NCI-H2196 (cell line): ENCODE results near the gene OMG.
"Not testable (repeated sequence)": the region's sequence is repeated elsewhere in the genome, so short reads cannot be mapped to it uniquely, and the experiment has no call there.

ENCODE experiments used
- DNase-seq: peaks from one replicate; lab custom pipeline; 2025; ENCODE audit not compliant: unreplicated experiment; lab: John Stamatoyannopoulos, UW

Gene OMG

GRCh38 chr17:31308372-31309334, 11.6 kb upstream of the OMG start:
- DNase-seq = no peak

DNA sequence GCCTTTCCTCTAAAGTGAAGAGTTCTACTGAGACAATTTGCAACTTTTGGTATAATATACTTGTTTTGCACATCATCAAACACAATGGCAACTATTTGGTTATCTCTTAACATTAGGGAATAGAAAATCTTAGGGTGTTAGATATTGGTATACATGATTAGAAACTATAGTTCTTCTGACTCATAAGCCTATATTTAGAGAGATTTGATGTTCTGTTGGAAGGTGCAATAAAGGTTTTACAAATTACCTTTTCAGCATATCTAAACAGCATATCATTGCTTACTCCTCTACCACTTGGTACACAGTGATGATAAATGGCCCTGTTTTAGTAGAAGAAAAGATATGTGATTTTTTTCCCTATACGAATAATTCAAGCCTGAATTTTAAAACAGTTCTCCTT, 10.6 kb upstream of the OMG start:
- no peak for DNase-seq

DNA sequence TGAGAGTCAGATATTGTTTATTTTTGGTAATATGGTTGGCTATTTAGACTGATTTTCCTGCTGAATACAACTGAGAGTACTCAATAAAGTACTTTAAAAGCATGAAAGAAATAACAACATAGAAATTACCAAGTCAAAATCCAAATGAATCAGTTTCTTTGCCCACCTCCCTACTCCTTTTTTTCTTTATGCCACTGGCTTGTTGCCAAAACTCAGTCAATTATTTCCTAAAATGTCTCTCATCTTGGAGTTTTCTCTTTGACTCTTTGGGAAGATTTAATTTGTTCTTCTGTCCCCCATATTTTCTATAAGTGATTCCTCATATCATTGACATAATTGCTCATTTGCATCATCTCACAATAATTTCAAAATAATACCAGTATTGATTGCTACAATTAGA, 2.6 kb upstream of the OMG start:
- no peak for DNase-seq

DNA sequence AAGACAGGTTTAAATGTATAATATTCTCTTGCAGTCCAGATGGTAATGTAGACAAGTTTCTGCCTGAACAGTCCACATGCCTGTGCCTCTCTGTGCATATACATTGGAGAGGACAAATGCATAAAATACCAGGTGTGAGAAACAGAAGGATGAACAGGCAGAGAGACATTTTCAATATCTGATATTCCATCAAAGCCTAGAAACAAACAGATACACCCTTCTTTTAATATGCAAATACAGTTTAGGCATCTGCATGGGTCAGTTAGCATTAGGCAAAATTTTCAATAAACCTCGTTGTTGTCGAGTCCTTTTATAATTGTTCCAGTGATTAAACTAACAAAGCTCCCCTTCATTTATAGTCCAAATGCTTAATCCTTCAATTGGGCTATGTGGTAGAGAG, 897 bp downstream of the OMG start:
- no peak for DNase-seq

GRCh38 chr17:31295489-31295871, 1.6 kb downstream of the OMG start:
- no peak for DNase-seq

DNA sequence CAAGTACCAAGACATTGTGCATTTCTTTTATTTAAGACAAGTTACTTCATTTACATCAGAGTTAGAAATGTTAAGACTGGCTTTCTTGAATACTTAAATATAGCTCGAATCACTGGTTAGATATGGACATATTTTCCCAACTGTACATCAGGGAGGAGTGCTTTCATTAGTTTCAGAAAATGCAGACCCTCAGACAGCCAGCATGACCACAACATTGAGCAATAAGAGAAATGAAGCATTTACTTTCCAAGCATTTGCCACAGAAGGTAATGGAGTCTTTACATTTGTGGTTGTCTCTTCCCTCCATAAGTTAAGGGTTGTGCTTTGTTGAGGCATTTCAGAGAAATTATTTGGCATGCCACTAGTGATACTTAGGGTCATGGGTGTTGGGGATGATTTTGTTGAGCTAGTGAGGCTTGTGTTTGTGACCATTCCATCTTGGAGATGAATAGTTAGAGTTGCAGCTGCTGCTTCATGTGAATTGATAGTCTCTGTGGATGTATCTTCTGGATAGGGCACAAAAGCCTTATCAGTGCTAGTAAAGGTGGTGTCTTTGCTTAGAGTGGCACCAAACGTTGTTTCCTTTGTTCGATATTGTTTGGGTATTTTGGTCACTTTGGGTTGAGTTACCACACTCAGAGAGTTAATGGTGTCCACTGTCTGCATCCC, 2.1 kb downstream of the OMG start:
- DNase-seq = no peak

GRCh38 chr17:31294231-31294630, 2.8 kb downstream of the OMG start:
- no peak for DNase-seq

DNA sequence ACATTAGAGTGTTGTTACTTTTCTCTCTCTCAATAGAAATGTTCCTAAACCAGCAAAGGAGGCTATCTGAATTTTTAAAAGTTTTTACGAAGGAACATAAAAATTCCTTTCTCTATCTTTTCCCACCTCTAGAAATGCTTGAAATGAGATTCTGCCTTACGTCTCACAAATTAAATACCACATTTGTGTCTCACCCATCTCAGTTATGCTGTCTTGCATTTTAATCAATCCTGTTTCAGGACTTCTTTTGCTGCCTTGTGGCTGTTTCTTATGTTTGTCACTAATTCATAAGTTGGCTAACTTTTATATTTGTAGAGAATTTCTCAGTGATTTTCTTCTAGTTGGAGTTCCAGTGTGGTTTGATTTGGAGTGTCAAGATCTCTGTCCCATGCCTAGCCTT, 3.5 kb downstream of the OMG start:
- DNase-seq = no peak

DNA sequence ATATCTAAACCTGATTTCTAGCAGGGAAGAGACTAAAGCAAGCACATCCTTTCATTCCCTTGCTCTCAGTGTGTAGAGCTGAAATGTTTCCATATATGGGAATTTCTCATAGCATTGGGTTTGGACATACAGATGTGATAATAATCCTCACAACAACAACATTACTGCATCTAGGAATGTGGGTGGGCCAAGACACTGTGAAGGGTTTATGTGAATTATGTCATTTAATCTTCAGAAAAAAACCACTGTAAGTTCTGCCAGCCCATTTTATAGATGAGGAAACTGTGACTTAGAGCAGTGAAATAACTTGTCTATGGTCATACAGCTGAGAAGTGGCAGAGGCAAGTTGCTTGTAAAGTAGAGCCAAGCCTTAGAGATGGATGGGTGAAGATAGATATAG, 5.2 kb downstream of the OMG start:
- DNase-seq = no peak

DNA sequence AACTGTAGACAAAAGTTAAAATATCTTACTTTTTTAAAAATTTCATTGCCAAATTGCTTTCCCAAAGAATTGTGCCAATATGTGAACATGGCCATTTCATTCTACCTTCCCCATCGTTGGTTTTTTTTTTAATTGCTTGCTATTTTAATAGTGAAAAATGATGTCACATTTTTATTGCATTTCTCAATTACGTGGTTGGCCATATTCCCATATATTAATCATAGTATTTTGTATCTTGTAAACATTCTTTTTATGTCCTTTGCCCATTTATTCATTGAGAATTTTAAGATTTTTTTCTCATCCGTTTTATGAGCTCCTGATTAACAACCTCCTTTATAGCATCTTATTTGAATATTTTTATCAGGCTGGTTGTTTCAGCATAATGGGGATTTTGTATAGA, 7.2 kb downstream of the OMG start:
- DNase-seq = no peak

DNA sequence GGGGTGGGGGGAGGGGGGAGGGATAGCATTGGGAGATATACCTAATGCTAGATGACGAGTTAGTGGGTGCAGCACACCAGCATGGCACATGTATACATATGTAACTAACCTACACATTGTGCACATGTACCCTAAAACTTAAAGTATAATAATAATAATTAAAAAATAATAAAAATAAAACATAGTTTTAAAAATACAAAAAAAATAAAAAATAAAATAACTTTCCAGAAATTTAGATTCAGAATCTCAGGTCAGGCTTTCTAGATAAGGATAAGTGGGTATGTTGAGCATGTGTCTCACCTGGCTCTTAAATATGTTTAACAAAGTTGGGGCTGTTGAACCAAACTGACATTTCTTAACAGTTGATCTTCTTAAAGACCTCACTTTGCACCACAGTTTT, 9.1 kb downstream of the OMG start:
- DNase-seq = not testable (repeated sequence)

DNA sequence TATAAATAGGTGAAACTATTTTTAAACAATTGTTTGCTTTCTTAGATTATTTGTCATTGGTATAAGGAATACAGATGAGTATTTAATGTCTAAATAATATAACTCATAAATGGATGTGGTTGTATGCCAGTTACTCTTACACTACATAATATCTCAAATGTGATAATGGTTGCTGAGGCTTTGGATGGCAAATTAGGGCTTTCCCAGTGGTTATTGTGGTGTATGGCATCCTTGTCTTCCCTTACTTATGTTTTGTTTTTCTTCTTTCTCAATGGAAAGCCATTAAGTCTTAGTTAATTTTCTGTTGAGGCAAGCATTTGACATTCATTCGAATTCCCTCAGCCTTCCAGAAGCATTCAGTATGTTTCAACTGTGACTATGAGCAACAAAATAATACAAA, 10.5 kb downstream of the OMG start:
- DNase-seq = no peak

GRCh38 chr17:31283841-31284240, 13.2 kb downstream of the OMG start:
- DNase-seq = no peak

GRCh38 chr17:31281061-31281460, 16.0 kb downstream of the OMG start:
- no peak for DNase-seq

- no peak for DNase-seq
Observed at GRCh38 chr17:31279401-31279800, 17.6 kb downstream of the OMG start.

GRCh38 chr17:31275116-31275515, 21.9 kb downstream of the OMG start:
- no peak for DNase-seq

- DNase-seq = peak; percentile 22
Observed at GRCh38 chr17:31274252-31274651, 22.8 kb downstream of the OMG start.

GRCh38 chr17:31273516-31273915, 23.5 kb downstream of the OMG start:
- no peak for DNase-seq

DNA sequence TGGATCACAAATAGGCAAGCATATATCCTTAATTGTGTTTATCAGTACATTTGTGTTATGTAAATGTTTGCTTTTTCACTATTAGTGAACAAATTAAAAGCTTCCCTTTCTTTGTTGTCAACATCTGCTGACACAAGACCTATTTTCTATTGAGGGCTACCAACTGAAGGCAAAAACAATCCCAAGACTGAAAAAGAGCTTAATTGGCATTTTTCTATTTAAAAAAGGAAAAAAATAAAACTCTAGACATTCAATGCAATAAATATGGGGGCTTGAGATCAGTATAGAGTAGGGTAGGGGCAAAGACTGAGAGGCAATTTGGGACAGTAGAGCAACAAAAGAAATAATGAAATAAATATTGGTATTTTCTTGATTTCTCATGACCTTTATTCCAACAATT, 24.2 kb downstream of the OMG start:
- no peak for DNase-seq

GRCh38 chr17:31272236-31272635, 24.8 kb downstream of the OMG start:
- DNase-seq = no peak

DNA sequence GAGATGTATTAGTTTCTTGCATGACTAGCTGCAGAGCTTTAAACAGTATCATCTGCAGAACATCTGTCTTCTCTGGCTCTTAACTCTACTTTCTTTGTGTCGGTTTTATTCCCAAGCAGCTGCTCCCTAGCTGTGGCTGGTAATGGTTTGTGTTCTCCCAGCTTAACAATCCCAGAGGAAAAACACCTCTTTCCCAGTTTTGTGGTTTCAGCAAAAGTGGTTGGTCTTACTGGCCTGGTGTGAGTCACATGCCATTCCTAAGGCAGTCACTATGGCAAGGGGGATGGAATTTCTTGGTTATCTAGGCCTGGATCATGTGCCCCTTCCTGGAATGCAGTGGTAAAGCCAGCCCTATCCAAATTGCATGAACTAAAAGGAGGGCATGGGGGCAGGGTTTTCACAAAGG, 27.5 kb downstream of the OMG start:
- DNase-seq = peak; percentile 1

DNA sequence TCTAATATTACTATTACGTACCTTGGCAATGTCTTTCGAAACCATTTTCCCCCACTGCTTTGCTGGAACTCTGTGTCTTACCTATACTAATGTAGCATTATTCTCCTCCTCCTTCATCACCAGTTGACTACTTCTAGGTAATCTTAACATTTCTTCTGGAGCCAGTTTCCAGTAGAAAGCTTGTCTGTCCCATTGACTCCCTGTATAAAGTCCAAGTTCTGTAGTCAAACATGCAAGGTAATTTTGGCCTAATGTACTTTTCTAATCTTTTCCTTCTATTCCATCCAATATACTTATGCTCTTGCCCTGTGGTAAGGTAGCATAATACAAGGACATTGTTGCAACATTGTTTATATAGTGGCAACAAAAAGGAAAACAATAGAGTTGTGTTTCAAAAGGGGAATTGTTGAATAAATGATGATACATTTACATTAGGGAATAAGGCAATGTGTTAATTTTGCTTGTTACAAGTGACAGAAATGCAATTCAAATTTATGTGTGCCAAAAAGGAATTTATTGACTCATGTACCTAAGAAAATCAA, 27.9 kb downstream of the OMG start:
- no peak for DNase-seq
